ENCODE results near the gene PCNX2. TPM values are rescaled to one million over a fixed set of nuclear protein-coding genes. Genes with fewer than 3 reads are reported as not detected.

The PCNX2 gene
- total and polyA plus RNA-seq, 2 of the 13 experiments (the other 11 are each of a cell fraction or from before 2014, with no cell fraction given): 0.11 to 0.42 TPM

GRCh38 chr1:232988572-232989040 lies 306.9 kb downstream of the PCNX2 start (continued):
- TF ChIP-seq ZFP91 (CRISPR knock-in tag; IDR thresholded peaks at IDR 0.05; ENCODE audit: borderline replicate concordance): no peak
- no peak for TF ChIP-seq HBP1 (CRISPR knock-in tag; IDR thresholded peaks at IDR 0.05; ENCODE audit: low read depth)
- TF ChIP-seq JDP2 (CRISPR knock-in tag; IDR thresholded peaks at IDR 0.05; ENCODE audit: borderline replicate concordance): no peak
- no peak for TF ChIP-seq MTERF4 (CRISPR knock-in tag; IDR thresholded peaks at IDR 0.05)
- TF ChIP-seq MBNL3 (CRISPR knock-in tag; conservative IDR thresholded peaks at IDR 0.05): no peak
- TF ChIP-seq ZMAT5 (CRISPR knock-in tag; IDR thresholded peaks at IDR 0.05; ENCODE audit: borderline replicate concordance, low read depth): no peak
- TF ChIP-seq MIXL1 (CRISPR knock-in tag; IDR thresholded peaks at IDR 0.05): no peak

GRCh38 chr1:232987774-232988140 lies 307.8 kb downstream of the PCNX2 start:
- DNase-seq (ENCODE audit: low spot score) (no peak), FAIRE-seq (no peak), ATAC-seq (no peak)
- WGBS (ENCODE audit: low lambda C conversion rate): 37% methylated on average over 11 of the region's 13 CpGs
- no peak overlapping the region for H3K4me3 ChIP-seq (replicated peaks in 1 of 3; ENCODE audit: insufficient read depth in 1 of 3, low read depth in 2 of 3, low read length in 3 of 3)
- BruUV-seq (replicated peaks): no TSS peak
- H3K79me2 ChIP-seq (ENCODE audit: insufficient read depth, low read length): no peaks in the 10 kb centered on the region
- H3K27ac ChIP-seq (ENCODE audit: extremely low read length, insufficient read depth, low read length): no peak overlapping the region
- H3K9me3 ChIP-seq (ENCODE audit: low read length): no peaks in the 10 kb centered on the region
- no peaks in the 10 kb centered on the region for H3K4me1 ChIP-seq (ENCODE audit: insufficient read depth, low read length)
- H2AFZ ChIP-seq (ENCODE audit: low read length): no peak overlapping the region
- H3K27me3 ChIP-seq (ENCODE audit: control insufficient read depth in 1 of 2, insufficient read depth in 2 of 2, low read length in 2 of 2): no peaks in the 10 kb centered on the region
- intact Hi-C loops (cut with micrococcal nuclease; ENCODE audit: unreplicated experiment): no loop called here
- H4K20me1 ChIP-seq (ENCODE audit: insufficient read depth, low read length): no peaks in the 10 kb centered on the region
- H3K9ac ChIP-seq (ENCODE audit: insufficient read depth, low read depth, low read length): no peak overlapping the region
- in situ Hi-C loops (cut with HindIII; ENCODE audit: extremely low pct_ligation_motif_present, low pct_unique_long_range_greater_than_20kb): no loop called here
- ChIA-PET POLR2A (no interaction called here), CTCF (ENCODE audit: low intra/inter-chr PET ratio, low total read pairs) (no interaction called here)
- H3K4me2 ChIP-seq (ENCODE audit: low read depth, low read length): no peak overlapping the region
- H3K36me3 ChIP-seq (replicated peaks in 1 of 2; ENCODE audit: control insufficient read depth in 1 of 2, insufficient read depth in 2 of 2, low read length in 2 of 2): no peaks in the 10 kb centered on the region
- TF ChIP-seq MAX (IDR thresholded peaks at IDR 0.05) (no peak), ZBTB38 (CRISPR knock-in tag; IDR thresholded peaks at IDR 0.05) (no peak), NCOR1 (IDR thresholded peaks at IDR 0.05; ENCODE audit: borderline replicate concordance, low read length) (no peak), MLXIP (CRISPR knock-in tag; IDR thresholded peaks at IDR 0.05; ENCODE audit: borderline replicate concordance) (no peak), JARID2 (CRISPR knock-in tag; IDR thresholded peaks at IDR 0.05; ENCODE audit: insufficient replicate concordance) (no peak), RORA (CRISPR knock-in tag; IDR thresholded peaks at IDR 0.05) (no peak), NAIF1 (CRISPR knock-in tag; IDR thresholded peaks at IDR 0.05; ENCODE audit: borderline replicate concordance) (no peak), GTF3A (CRISPR knock-in tag; conservative IDR thresholded peaks at IDR 0.05) (no peak)
